ENCODE measurements around the gene RAPGEF5. TPM values are rescaled to one million over a fixed set of nuclear protein-coding genes. Genes with fewer than 3 reads are reported as not detected.

The RAPGEF5 gene
- total RNA-seq, 1 donor from 2014 or later: 0.27 TPM

GRCh38 chr7:22350466-22351328 is 6.3 kb downstream of the RAPGEF5 start:
- intact Hi-C loops (cut with micrococcal nuclease): no loop called here

- intact Hi-C loops (cut with micrococcal nuclease): no loop called here
These were observed 8.6 kb downstream of the RAPGEF5 start for GRCh38 chr7:22348379-22348778.

DNA sequence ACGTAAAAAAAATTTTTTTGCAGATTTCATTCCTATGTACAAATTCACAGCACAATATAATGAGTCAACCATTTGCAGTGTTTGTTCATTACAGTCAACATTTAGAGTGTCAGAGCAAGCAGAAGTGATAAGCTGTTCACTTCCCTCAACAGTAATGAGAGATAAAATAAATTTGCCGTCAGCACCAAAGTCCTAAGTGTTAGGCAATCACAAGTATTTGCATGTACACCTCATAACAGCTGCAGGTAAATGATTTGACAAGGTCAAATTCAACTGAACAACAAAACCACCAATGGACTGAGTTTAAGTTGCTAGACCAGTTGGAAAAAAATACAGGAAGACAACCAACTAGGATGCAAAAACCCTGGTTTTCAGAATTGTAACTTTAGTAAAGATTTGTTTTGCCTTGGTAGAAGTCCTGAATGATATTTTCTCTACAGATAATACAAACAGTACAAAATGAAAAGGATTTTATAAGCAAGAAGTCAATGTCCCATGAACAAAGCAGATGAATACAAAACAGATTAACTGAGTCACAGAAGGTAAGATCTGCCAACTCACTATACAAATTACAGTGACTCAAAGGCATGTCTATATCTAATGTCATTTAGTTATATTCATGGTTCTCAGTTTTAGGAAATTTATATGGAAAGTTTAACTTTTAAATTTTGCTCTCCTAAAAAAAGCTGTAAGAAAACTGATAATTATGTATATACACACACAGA is 10.4 kb downstream of the RAPGEF5 start:
- intact Hi-C loops (cut with micrococcal nuclease): no loop called here

GRCh38 chr7:22344655-22345054 is 12.3 kb downstream of the RAPGEF5 start:
- intact Hi-C loops (cut with micrococcal nuclease): no loop called here

- intact Hi-C loops (cut with micrococcal nuclease): no loop called here
These were observed 13.3 kb downstream of the RAPGEF5 start for GRCh38 chr7:22343612-22344011.

DNA sequence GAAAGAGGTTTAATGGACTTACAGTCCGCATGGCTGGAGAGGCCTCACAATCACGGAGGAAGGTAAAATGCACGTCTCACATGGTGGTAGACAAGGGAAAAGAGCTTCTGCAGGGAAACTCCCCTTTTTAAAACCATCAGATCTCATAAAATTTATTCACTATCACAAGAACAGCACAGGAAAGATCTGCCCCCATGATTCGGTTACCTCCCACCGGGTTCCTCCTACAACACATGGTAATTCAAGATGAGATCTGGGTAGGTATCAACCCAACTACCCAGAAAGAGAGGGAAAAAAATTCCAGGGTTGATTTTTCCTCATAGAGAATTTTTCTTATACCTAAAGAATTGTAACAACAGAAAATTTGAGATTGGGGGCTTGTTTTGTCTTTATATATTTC is 13.9 kb downstream of the RAPGEF5 start:
- intact Hi-C loops (cut with micrococcal nuclease): no loop called here

DNA sequence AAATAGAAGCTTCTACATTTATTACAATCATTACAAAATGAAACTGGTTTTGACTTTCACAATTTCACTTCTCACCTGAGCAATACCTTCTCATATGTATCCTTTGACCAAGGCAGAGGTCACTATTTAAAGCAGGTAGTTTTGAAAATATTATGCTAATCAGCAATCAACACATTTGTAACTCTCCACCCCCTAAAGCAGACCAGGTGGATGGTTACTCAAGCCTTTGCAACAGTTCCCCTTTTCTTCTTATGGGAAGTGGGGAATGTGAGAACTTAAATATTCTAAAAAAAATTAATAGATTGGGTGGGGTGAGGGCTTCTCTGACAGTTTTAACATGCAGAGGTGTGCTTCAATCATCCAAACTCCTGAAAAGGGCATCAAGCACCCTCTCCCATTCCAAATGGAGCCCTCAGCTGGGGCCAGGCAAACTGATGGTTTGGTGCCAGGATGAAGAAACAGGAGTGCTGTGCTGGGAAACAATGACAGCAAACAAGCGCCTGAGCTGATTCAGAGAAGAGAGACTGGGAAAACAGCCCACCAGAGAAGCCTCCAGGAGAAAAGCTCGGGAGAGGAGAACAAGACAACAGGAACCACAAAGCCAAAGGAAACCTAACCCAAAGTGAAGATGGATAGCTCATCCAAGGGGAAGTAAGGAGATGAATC is 17.1 kb downstream of the RAPGEF5 start:
- intact Hi-C loops (cut with micrococcal nuclease): no loop called here

DNA sequence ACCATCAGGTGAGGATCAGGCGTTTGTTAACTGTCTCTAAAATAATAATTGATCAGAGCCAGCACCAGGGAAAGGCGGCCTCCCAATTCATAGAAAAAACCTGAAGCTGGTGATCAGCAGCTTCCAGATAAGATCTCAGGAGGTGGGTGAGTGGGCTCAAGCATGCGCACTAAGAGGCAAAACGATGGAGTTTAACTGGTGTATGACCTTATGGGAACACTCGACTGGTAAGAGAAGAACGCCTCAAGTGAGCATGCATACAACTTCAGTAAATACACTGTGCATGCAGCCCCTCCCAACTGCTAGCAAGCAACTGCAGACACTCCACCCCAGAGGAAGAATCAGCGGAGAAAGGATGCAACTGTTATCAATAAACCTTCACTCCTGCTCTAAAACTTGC is 18.1 kb downstream of the RAPGEF5 start:
- intact Hi-C loops (cut with micrococcal nuclease): no loop called here

DNA sequence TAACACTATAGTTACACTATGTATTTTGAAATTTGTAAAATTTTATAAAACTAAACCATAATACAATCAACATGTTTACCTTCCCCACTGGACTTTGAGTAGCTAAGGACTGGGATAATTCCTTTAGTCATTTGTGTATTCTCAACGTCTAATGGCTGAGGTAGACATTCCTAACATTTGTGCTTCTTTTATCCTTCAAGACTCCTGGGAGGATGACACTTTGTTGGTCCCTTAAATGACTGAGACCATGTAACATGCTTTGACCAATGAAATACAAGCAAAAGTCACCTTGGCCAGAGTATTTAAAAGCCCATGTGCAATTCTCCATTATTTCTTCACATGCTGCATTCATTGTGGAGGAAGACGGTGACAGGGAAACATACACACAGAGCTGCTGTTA is 18.5 kb downstream of the RAPGEF5 start:
- intact Hi-C loops (cut with micrococcal nuclease): no loop called here

DNA sequence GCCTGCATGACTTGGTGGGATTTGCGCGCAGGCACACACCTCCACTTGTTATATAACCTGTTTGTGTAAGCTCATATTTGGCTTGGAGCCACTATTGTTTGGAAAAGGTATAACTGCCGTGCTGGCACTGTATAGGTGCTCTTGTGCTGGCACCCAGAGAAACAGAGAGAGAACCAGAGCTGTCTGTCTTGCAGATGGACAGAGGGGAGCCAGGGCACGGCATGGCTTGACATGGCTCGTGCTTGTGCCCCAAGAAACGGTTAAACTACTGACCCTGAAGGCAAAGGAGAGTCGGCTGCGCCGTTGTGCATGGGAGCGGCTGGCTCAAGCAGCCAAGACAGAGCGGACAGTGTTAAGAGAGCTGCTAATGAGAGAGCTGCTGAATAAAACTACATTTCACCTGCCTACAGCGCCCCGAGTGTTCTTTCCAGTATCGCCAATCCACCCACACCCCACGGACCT is 23.2 kb downstream of the RAPGEF5 start:
- intact Hi-C loops (cut with micrococcal nuclease): no loop called here

GRCh38 chr7:22332461-22332870 is 24.5 kb downstream of the RAPGEF5 start:
- intact Hi-C loops (cut with micrococcal nuclease): no loop called here

DNA sequence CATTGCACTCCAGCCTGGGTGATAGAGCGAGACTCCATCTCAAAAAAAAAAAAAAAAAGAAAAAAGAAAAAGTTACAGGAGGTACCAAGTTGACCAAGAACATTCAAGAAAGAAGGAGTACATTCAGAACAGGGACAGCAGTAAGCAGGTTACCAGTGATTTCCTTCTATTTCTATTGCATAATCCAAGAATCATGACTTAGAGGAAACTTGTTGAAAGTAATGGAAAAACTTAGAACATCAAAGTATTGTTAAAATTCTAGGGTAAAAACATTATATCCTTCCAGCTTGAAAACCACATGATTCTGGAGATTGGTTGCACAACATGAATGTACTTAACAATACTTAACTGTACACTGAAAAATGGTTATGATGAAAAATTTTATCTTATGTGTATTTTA is 25.2 kb downstream of the RAPGEF5 start:
- intact Hi-C loops (cut with micrococcal nuclease): no loop called here

- intact Hi-C loops (cut with micrococcal nuclease): no loop called here
These were observed 26.1 kb downstream of the RAPGEF5 start for GRCh38 chr7:22330903-22331302.

- intact Hi-C loops (cut with micrococcal nuclease): no loop called here
These were observed 27.0 kb downstream of the RAPGEF5 start for GRCh38 chr7:22329816-22330524.

GRCh38 chr7:22326181-22326580 is 30.8 kb downstream of the RAPGEF5 start:
- intact Hi-C loops (cut with micrococcal nuclease): no loop called here

DNA sequence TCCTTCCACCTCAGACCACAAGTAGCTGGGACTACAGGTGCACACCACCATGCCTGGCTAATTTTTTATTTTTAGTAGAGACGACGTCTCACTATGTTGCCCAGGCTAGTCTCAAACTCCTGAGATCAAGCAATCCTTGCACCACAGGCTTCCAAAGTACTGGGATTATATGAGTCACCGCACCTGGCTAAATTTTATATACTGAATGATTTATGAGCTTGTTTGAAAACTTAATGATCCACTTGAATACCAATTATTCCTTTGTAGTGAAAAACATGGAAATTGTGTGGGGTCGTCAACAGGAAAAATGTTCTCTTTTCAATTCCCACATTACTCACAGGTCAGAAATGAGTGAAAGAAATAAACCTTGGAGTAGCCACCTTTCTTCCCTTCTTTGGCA is 31.3 kb downstream of the RAPGEF5 start:
- intact Hi-C loops (cut with micrococcal nuclease): no loop called here

DNA sequence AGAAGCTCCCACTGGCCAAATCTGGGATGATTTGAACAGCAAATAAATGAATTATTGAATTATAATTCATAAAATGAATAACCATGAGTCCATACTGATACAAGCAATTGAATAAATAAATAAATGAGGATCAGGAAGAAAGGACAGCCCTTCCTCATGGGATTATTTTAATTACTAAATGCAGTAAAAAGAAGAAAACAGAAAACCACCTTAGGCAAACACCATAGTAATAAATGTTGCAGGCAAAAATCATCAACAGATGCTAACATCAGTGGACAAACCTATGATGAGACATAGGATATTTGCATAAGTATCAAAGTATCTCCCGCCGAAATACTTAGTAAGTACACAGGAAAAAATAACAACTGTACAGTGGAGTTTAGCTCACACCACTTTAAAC is 33.2 kb downstream of the RAPGEF5 start:
- intact Hi-C loops (cut with micrococcal nuclease): no loop called here

DNA sequence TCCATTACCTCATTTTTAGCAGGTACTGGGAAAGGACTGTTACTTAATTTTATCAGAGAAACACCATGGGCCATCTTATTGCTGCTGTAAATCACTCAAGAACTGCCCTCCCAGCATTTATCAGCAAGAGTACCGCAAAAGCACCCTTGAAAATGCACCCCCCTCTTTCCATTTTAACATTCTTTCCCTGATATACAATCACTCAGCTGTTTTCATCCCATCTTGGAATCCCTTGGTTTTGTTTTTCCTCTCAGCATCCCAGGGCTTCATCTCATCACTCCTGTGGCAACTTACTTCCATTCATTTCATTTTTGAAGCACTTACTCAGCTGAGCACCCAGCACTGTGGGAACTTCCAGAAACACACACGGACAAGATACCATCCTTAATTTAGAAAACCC is 36.5 kb downstream of the RAPGEF5 start:
- intact Hi-C loops (cut with micrococcal nuclease): no loop called here

DNA sequence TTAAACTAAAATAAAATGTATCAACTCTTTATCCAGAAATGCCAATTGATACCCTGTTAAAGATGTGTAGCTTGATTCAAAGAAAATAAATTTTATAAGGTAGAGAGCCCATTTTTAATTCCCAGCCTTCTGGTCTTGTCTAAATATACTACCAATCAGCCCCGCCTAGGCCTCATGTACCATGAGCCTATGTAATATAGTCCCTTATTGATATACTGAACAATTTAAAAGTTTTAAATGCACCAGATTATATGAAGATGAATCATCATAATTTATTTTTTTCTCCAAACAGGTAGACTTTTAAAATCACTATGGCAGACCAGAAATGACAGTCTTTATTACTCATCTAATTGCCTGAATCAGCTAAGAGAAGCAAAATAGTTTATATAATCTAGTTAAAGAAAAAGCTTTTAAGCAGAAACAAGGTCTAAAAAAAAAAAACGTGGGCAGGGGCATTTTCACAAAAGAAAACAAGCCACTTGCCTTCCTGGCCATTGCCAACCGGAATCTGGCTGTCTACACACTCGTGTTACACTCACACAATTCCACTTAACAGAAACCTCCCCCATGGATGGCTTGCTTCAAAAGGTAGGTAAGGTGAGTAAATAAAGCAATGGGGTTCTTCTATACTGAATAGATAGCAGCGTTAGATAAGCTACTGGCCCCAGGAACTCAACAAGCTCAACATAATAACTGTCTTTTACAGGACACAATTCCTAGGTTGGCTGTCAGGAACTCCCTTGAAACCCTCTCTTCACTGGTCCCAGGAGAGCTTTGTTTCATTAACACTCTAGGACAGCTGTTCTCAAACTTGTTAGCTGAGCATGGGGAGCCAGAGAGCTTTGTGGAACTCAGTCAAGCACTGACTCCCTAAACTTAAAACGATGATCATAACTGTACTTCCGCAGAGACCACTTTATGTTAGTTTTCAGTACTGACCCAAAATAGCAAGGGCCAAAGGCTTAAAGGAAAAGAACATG is 37.2 kb downstream of the RAPGEF5 start:
- intact Hi-C loops (cut with micrococcal nuclease): no loop called here

- intact Hi-C loops (cut with micrococcal nuclease): no loop called here
These were observed 38.6 kb downstream of the RAPGEF5 start for GRCh38 chr7:22318376-22318775.

All from T-helper 2 cell treated with Interferon-gamma antibody and Interleukin-4, amounts not matched to agents 100 ng/mL and 5 ng/mL, for 36 hours (primary cell).